Stimulated activated CD8-positive, alpha-beta memory T cell treated with anti-CD3 and anti-CD28 coated beads, Interleukin-15, amount 100 ng/mL, for 48 hours (primary cell): ENCODE data around the gene IGSF8.

Source experiments
- DNase-seq, 2 donors: peaks; one replicate each; pipeline ENCODE4 v3.0.0-alpha.2; 2020; ENCODE audit warnings: low read depth in 2 of 2

IGSF8 gene

DNA sequence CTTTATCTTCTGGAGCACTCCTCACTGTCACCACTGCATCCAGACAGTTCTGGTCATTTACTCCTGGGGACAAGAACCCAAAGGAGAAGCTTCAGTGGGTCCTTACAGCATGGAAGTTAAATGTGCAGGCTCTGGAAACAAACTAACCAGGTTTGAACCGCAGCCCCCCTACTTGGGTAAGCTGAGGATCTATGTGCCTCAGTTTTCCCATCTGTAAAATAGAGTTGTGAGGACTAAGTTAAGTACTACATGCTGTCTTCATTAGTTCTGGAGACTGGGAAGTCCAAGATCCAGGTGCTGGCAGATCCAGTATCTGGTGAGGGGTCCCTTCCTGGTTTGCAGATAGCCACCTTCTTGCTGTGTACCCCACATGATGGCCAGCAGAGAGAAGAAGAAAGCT lies 9.1 kb upstream of the IGSF8 start:
- DNase-seq, result no peak

GRCh38 chr1:160105155-160105554 lies 6.7 kb upstream of the IGSF8 start:
- DNase-seq, result no peak

DNA sequence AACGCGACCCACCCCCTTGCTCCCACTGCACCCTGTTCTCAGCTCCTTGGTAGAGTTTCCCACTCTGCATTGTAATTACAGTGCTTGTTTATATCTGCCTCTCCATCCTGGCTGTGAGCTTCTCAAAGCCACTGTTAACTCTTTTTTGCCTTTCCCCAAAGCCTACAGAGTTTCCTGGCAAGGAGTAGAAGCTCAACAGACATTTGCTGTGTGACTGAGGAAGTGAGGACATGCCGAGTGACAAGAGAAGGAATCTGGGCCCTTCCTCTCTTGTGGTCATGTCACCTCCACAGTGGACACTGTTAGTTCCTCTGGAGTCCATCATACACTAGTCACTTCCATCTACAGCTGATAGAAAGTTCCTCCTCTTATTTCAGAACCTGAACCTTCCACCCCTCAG lies 6.1 kb upstream of the IGSF8 start:
- no peak for DNase-seq

DNA sequence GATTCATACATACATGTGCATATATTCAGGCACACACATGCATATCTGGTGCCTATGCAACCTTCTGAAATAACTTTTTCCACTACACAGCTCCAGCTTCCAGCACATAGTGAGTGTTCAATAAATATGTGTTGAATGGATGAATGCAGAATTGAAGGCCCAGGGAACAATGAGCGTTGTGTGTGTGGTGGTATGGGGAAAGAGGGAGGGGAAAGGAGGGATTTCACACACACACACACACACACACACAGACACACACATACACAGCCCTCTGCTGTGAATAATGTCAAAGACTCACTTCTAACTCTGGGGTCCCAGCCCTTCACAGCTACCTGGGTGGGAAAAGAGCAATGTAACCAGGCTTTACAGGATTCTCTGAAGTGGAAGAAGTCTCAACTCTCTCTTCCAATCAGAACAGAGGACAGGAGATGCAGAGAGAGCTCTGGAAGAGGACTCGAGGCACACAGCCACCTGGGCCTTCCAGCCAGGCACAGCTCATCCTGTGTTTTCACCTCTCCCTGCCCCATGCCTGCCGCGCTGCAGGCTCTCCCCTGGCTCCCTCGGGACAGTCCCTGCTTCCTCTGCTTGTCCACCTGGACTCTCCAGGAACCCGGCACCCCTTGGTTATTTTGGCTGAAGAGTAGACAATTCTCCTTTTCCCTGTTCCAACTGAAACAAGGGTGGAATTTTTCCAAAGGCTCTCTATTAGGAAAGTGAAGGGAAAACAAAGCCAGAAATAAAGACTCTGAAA lies 5.4 kb upstream of the IGSF8 start:
- DNase-seq, result no peak

DNA sequence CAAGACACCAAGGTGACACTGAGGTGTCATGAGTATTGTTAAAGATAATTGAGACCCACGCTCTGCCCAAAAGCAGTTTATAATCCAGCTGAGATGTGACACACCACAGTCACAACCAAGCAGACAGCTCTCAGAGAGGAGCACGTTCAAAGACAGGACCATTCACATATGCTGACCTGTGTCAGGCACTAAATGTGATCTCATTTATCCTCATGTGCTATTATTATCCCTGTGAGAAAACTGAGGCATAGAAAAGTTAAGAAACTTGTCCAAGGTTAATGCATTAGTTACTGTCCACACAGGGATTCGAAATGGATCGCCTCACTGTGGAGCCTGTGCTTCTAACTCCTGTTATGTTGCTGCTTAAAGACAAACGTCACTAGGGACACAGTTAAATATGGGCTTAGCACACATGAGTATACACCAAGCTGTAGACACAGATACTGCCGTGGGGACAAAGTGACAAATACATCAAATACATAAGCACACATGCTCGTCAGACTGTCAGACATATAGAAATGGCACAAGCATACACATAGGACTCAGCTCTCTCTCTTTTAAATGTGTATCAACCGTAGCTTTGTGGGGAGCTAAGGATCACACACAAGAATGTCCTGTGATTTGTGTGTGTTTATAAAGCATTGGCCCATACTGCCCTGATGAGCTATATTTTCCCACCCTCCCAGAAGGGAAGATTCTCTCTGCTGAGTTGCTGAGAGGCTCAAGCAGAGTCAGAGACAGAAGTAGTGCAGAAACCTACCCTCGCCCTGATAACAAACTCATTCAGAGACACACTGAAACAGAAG lies 3.5 kb upstream of the IGSF8 start:
- no peak for DNase-seq

GRCh38 chr1:160101037-160101716 lies 2.8 kb upstream of the IGSF8 start:
- DNase-seq, result peak; percentile 57 to 59

DNA sequence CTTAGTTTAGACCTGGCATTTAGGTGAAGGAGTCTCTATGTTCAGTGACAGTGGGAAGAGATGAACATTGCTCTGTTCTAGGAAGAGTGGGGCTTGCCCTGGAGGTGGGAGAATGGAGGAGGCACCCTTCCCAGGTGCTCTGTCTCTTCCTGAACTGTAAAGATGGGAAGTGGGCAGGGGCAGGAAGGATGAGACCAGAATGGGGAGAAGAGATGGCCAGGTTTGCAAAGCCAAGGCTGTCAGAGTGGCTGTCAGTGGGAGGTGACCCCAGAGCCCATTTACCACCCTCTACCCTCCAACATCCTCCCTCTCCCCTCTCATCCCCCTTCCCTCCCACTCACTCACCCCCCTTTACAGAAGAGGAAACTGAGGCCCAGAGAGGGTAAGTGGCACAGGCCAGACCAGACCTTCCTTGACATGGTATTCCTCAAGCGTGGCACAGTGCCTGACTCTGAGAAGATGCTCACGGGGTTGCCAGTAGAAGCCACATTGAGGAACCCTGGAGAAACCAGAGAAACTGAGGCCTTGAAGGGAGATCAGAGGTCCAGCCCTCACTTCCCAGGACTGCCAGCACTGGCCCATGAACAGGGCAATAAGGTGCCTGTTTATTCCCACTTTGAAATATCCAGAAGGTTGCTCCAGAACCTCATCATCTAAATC lies 1.4 kb upstream of the IGSF8 start:
- DNase-seq, result no peak

- peak; percentile 94 to 97 for DNase-seq
Measured at GRCh38 chr1:160098852-160099561, 588 bp upstream of the IGSF8 start.

GRCh38 chr1:160097151-160097910 lies 1.1 kb downstream of the IGSF8 start:
- peak in 1 of 2 donors; percentile 21 for DNase-seq

GRCh38 chr1:160096274-160097116 lies 1.9 kb downstream of the IGSF8 start:
- DNase-seq, result no peak

GRCh38 chr1:160095382-160096105 lies 2.9 kb downstream of the IGSF8 start:
- no peak for DNase-seq

DNA sequence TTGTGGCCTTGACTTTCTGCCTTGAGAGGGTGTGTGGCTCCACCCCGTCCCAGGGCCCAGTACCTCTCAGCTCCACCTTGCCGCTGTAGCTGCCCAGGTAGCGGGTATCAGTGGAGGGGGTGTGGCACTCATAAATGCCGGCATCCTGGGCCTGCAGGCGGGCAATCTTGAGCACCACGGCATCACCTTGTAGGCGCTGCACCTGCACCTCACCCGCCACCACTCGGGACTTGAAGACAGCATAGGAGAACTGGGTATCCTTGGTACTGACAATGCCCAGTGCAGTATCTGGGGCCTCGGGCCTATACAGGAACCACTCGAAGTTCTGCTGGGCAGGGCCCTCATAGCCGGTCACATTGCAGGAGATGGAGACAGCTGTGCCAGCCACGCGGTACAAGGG lies 3.6 kb downstream of the IGSF8 start:
- no peak for DNase-seq

DNA sequence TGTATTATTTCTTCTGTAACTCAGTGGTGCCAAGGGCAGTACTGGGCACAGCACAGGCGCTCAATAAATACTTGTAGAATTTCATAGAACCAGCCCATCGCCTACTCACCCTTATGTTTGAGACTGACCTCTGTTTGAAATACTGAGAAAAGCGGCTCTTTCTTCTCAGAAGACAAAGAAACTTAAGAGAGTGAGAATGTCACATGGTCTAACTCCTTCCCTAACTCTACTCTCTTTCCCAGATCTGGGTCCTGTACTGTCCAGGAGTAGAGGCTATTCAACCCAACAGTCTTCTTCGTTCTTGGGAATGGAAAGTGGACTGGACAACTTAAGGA lies 4.2 kb downstream of the IGSF8 start:
- DNase-seq, result no peak

DNA sequence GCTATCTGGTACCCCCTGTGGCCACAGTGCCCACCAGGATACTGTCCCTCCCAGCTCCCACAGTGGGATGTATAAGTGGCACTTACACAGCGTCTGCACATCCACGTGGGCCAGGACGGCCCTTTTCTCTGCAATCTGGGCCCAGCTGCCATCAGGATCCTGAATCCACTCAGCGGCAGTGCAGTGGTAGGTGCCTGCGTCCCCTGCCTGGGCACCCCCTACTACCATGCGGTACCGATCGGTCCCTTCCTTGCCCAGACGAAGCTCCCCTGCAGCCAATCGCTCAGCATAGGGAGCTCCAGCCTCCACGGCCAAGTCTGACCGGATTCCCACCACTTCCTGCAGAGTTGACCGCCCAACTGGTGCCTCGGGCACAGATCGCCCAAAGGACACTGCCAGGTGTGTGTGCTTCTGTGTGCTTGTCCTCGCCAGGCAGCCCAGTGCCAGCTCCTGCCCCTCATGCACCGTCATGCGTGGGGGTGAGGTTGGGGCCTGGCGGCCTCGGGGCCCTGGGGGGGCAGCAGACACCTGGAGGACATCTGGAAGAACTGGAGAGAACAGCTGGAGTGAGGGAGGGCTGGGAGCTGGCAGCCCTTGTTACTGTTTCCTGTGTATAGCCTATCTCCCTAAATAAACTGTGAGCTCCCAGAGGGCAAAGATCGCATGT lies 4.7 kb downstream of the IGSF8 start:
- DNase-seq, result no peak

GRCh38 chr1:160093069-160093395 lies 5.4 kb downstream of the IGSF8 start:
- no peak for DNase-seq

- DNase-seq, result no peak
Measured at GRCh38 chr1:160092366-160093068, 5.9 kb downstream of the IGSF8 start.

GRCh38 chr1:160091666-160092223 lies 6.7 kb downstream of the IGSF8 start:
- no peak for DNase-seq

DNA sequence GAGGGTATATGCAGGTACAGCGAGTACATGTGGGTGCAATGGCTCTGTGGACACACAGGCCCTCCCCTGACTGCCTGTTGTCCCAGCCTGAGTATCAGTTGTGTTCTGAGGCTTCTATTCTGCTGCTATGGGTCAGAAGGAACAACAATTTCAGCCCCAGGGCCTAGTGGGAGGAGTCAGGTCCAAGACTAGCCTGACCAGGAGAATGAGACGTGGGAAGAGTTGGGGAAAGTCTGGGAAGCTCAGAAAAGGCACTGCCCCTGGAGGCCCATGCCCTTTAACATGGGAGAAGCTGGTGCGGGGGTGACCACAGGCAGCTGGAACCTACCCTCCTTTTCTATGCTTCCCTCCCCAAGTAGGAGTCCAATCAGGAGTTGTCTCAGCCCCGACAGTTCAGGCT lies 7.7 kb downstream of the IGSF8 start:
- no peak for DNase-seq
